Measurements from ENCODE around the gene SBNO1.
"Not testable (repeated sequence)": the region's sequence is repeated elsewhere in the genome, so short reads cannot be mapped to it uniquely, and the experiment has no call there.

SBNO1 gene

DNA sequence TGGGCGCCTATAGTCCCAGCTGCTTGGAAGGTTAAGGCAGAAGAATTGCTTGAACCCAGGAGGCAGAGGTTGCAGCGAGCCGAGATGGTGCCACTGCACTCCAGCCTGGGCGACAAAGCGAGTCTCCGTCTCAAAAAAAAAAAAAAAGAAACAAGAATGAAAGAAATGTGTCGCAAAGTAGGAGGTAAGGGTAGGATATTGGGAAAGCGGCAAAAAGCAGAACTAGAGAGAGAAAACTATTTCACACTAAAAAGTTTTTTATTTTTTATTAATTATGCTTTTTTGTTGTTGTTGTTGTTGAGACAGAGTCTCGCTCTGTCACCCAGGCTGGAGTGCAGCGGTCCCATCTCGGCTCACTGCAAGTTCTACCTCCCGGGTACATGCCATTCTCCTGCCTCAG lies 17.7 kb downstream of the SBNO1 start:
- no peak for DNase-seq

DNA sequence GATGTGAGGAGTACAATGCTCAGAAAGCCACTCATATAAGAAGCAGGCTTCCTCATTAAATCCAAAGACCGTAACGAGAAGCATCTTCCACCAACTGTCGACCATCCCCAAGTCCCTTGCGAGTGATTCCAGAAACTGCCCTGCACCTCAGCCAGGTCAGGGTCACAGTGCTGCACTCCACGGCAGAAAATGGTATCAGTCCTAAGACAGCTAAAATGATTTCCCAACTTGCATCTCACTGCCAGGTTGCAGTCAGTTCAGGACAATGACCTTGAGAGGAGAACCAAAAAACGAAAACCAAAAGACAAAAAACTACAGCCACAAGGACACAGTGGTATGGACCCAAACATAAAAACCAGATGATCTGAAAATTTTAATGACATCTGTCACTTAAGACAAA lies 20.6 kb downstream of the SBNO1 start:
- DNase-seq: no peak

DNA sequence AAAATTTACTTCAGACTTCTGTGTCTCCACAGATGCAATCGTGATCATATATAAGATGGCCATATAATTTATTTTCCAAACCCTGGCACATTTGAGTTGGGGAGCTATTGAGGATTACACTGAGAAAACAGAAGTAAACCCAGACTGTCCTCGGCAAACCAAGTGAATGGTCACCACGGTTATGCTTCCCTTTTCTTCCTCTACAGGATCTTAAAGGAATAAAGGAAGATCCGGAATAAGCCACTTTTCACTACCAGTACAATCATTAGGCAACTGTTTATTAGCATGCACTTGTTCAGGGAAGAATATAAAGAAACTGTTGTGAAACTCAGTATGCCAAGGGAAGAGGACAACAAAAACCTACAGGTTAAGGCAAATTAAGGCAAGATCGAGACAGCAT lies 27.6 kb downstream of the SBNO1 start:
- DNase-seq: no peak

DNA sequence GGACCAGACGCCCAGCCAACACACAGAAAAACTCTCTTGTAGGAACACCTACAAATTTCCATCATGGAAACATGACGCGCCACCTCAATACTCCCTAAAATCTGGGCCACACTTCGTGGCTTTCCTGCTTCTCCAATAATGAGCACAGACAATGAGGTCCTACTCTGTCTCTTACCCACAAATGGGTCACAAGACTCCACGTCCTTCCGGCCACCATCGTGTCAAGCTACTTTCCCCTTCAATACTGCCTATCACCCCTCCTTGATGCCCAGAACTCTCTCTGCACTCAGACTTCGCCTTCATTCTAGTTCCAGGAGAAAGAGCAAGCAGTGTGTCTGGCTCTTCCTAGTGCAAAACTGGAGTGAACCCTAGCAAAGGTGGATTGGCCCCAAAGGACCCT lies 28.1 kb downstream of the SBNO1 start:
- no peak for DNase-seq

DNA sequence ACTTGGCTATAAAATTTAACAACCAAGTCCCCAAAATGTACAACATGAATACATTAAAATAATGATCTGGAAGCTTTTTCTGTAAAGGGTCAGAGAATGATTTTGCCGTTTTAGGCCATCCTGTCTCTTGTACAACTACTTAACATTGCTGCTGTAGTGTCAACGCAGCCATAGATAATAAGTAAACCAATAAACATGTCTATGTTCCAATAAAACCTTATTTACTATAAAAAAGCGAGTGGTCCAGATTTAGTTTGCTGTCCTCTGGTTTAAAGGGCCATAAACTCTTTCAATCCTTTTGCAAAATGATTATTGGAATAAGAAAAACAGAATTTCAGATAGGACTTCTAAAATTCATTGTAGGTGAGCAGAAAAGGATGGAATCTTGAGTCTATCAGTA lies 29.2 kb downstream of the SBNO1 start:
- DNase-seq: no peak

DNA sequence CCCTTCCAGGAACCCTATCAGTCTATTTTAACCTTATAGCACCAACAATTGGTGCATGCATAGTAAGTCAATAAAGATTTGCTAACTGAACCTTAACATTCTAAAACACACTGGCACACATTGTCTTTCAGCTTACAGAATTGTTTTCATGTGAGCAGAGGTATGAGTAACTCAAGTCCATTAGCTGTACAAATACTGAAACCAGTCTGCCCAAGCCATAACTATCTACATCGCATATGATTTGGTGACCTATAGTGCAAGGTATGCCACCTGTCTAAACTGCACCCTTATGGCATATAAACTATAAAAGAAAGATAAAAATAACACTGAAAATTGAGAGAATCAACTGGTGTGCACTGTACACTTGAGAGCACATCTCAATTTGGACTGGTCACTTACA lies 34.8 kb downstream of the SBNO1 start:
- no peak for DNase-seq

- DNase-seq: no peak
These were observed 44.8 kb downstream of the SBNO1 start for GRCh38 chr12:123319826-123320225.

- no peak for DNase-seq
These were observed 45.4 kb downstream of the SBNO1 start for GRCh38 chr12:123319273-123319672.

DNA sequence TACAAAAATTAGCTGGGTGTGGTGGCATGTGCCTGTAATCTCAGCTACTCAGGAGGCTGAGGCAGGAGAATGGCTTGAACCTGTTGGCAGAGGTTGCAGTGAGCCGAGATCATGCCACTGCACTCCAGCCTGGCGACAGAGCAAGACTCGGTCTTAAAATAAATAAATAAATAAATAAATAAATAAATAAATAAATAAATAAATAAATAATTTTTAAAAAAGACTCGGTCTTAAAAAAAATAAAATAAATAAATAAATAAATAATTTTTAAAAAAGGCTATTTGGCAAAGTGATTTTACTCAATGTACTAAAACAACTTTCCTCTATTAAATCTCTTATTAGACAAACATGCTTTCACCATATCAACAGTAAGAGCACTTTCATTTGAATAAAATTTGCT lies 51.6 kb downstream of the SBNO1 start:
- DNase-seq: not testable (repeated sequence)

- no peak for DNase-seq
These were observed 58.4 kb downstream of the SBNO1 start for GRCh38 chr12:123306200-123306599.

DNA sequence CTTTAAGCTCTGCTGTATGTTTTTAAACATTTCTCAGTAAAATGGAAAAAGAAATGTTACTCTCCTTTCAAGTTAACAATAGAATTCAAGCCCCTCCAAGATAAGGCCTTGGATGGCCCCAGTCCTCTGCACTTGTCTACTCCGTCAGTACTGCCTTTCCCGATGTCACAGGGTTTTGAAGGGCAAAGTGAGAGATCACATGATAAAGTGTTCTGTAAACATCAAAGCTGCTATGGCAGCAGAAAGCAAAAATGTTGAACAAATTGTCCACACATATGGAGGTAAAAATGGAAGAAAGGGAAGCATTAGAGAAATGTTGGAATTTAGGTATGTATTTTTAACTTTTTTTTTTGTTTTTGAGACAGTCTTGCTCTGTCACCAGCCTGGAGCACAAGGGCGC lies 59.5 kb downstream of the SBNO1 start:
- DNase-seq: no peak

DNA sequence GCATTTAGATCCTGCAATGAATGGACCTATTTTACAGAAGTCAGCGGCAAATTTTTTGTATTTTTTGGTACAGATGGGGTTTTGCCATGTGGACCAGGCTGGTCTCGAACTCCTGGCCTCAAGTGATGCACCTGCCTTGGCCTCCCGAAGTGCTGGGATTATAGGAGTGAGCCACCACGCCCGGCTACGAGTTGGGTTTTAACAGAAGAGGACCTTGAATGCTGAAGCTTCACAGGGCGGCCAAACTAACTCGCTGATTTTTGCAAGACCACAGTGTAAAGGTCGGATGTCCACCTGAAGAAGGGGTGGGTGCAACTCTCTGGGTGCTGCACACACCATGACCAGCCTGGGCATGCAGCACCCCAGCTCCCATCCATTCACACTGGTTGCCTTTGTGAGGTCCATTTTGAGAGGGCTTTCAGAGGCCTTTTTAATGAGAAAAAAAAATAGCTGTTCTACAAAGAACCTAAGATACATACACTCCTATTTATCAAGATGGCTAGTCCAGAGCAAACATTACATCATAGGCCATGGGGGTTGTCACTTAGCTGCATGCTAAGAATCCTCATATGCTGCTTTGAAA lies 71.4 kb downstream of the SBNO1 start:
- DNase-seq: no peak

GRCh38 chr12:123289911-123290310 lies 74.7 kb downstream of the SBNO1 start:
- no peak for DNase-seq

DNA sequence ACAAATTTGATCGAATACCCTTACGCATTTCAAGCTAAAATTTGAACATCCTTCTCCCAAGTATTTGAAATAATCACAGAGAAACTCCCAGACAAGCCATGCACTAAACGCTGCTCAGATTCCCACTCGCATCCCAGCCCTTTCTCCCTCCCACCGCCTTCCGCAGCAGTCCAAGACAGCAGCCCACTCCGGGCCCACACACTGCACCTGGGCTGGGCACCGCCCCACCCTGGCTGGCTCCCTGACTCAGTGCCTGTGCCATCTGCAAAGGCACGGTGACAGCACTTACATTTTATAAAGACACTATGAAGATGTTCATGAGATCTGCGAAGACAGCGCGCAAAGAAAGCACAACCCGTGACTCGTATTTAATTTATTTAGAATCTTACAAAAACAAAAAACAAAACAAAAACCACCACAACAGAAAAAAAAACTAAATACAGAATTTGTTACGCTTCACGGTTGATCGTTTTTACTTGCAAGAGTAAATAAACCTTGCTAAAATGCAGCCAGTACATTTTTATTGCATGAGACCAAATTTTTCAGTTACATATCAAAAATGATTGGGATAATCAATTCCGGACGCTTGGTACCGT lies 75.8 kb downstream of the SBNO1 start:
- no peak for DNase-seq

GRCh38 chr12:123286652-123287373 lies 77.8 kb downstream of the SBNO1 start:
- peak; percentile 20 for DNase-seq

- DNase-seq: no peak
These were observed 80.0 kb downstream of the SBNO1 start for GRCh38 chr12:123284669-123285068.

DNA sequence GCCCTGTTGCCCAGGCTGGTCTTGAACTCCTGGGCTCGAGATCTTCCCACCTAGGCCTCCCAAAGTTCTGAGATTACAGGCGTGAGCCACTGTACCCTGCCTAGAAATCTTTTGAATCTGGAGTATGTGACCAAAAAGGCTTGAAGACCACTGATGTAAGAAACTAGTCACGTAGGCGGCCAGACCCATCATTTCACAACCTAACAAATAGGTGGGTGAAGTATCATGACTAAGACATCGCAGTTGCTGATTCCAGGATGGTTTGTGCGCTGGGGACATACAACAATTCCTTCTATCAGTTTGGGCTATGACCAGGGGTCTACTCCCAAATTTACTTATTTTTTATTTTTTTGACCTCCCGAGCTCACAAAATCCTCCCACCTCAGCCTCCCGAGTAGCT lies 81.2 kb downstream of the SBNO1 start:
- DNase-seq: no peak

- no peak for DNase-seq
These were observed 82.5 kb downstream of the SBNO1 start for GRCh38 chr12:123282111-123282510.

DNA sequence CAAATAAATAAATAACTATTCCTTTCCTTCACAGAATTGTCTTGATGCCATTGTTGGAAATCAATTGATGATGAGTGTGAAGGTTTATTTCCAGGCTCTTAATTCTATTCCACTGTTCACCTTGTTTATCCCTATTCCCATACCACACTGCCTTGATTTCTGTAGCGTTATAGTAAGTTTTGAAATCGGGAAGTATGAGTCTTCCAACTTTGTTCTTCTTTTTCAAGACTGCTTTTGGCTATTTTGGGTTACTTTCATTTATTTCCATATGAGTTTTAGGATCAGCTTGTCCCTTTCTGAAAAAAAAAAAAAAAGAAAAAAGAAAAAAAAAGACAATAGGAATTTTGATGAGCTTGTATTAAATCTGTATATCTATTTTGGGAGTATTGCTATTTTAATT lies 83.7 kb downstream of the SBNO1 start:
- DNase-seq: no peak

- no peak for DNase-seq
These were observed 86.5 kb downstream of the SBNO1 start for GRCh38 chr12:123278101-123278627.

DNA sequence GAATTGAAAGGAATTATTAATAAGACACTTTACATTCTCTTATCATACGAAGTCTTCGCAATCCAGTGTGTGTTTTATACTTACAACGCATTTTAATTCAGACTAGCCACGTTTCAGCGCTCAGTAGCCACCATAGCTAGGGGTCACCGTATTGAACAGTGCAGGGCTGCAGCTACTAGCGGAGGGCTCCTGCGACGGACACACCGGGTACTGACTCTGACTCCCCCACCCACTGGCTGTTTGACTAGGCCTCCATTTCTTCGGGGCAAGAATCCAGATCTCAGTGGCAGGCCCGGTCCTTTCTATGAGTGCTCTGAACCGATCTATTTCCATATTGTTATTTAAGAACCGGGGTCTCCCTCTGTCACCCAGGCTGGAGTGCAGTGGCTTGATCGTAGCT lies 91.5 kb downstream of the SBNO1 start:
- no peak for DNase-seq

GRCh38 chr12:123271001-123271668 lies 93.5 kb downstream of the SBNO1 start:
- DNase-seq: peak; percentile 72

DNA sequence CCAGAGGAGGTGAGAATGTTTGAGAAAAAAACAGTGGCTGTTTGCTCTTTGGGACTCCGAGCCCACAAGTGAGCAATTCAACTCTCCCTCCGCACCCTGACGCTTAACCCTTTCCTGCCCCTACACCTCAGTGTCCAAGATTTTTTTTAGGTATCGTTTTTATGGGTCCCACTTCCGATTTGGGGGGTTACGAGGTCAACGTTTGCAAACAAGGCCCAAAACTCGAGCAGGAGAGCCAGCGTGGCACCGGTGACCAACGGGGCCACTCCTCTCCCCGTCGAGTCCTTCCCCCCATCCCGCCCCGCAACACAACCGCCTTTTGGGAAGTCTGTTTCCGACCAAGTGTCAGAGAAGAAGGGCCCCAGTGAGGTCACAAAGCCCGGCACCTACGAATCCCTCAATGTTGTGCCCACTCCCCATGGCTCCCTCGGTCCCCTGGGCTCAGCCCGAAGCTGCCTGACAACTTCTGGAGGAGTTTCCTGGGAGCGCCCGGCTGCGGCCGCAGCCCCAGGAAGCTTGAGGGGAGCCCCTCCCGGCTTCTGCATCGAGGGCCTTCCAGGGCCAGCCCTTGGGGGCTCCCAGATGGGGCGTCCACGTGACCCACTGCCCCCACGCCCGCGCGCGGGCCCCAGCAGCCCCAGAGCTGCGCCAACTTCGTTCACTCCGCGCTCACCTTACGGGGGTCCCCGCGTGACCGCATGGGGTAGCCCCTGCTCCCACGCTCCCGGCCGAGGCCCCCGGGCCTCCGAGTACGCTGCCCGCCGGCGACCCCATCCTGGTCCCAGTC lies 94.2 kb downstream of the SBNO1 start:
- peak; percentile 50 for DNase-seq
